ENCODE data around the gene TEKT3.
A peak's percentile ranks its signal among the peaks of the same experiment; 100 is the strongest.

Gene TEKT3

DNA sequence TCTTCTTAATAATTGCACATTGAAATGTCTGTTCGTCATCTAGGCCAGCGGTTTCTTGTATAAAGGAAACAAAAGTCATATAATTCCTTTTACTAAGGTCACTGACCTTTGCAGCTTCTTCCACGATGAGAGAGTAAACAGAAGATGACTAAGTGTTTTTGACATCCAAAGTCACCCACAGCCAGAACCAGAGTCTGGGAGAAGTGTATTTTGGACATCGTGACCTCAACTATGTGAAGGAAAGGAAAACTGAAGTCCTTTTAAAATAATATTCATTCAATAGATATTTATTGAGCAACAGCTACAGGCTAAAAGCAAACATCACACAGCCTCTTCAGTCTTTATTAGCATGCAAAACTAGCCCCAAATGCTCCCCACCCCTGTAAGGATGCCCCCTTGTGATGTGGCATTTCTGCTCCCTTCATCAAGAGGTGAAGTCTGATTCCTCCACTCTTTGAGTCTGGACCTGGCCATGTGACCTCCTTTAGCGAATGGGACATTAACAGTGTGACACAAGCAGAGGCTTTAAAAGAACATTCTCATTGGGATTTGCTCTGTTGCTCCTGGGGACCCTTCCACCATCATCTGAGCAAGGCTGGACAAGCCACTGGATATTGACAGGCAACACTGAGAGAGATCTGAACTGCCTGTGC, 68.1 kb downstream of the TEKT3 start:
- no peak for TF ChIP-seq POLR2A (IDR thresholded peaks at IDR 0.05; ENCODE audit: low read length)
- no peak for TF ChIP-seq GATA1 (IDR thresholded peaks at IDR 0.05; ENCODE audit: low read depth, low read length)
- DNase-seq: peak in 1 of 2 experiments; percentile 18

- TF ChIP-seq GATA1 (IDR thresholded peaks at IDR 0.05; ENCODE audit: low read depth, low read length): no peak
- no peak for TF ChIP-seq POLR2A (IDR thresholded peaks at IDR 0.05; ENCODE audit: low read length)
- DNase-seq: no peak
Measured at GRCh38 chr17:15271741-15272140, 69.7 kb downstream of the TEKT3 start.

GRCh38 chr17:15270628-15271381, 70.6 kb downstream of the TEKT3 start:
- DNase-seq: no peak
- TF ChIP-seq POLR2A (IDR thresholded peaks at IDR 0.05; ENCODE audit: low read length) (no peak), GATA1 (IDR thresholded peaks at IDR 0.05; ENCODE audit: low read depth, low read length) (no peak)

GRCh38 chr17:15269780-15270089, 71.7 kb downstream of the TEKT3 start:
- DNase-seq: no peak
- TF ChIP-seq POLR2A (IDR thresholded peaks at IDR 0.05; ENCODE audit: low read length): no peak
- TF ChIP-seq GATA1 (IDR thresholded peaks at IDR 0.05; ENCODE audit: low read depth, low read length): no peak

- DNase-seq: no peak
- TF ChIP-seq GATA1 (IDR thresholded peaks at IDR 0.05; ENCODE audit: low read depth, low read length) (no peak), POLR2A (IDR thresholded peaks at IDR 0.05; ENCODE audit: low read length) (no peak)
Measured at GRCh38 chr17:15269087-15269779, 72.2 kb downstream of the TEKT3 start.

- no peak for DNase-seq
- no peak for TF ChIP-seq POLR2A (IDR thresholded peaks at IDR 0.05; ENCODE audit: low read length)
- TF ChIP-seq GATA1 (IDR thresholded peaks at IDR 0.05; ENCODE audit: low read depth, low read length): no peak
Measured at GRCh38 chr17:15268461-15268860, 72.9 kb downstream of the TEKT3 start.

GRCh38 chr17:15267996-15268395, 73.4 kb downstream of the TEKT3 start:
- TF ChIP-seq POLR2A (IDR thresholded peaks at IDR 0.05; ENCODE audit: low read length) (no peak), GATA1 (IDR thresholded peaks at IDR 0.05; ENCODE audit: low read depth, low read length) (no peak)
- DNase-seq: no peak

DNA sequence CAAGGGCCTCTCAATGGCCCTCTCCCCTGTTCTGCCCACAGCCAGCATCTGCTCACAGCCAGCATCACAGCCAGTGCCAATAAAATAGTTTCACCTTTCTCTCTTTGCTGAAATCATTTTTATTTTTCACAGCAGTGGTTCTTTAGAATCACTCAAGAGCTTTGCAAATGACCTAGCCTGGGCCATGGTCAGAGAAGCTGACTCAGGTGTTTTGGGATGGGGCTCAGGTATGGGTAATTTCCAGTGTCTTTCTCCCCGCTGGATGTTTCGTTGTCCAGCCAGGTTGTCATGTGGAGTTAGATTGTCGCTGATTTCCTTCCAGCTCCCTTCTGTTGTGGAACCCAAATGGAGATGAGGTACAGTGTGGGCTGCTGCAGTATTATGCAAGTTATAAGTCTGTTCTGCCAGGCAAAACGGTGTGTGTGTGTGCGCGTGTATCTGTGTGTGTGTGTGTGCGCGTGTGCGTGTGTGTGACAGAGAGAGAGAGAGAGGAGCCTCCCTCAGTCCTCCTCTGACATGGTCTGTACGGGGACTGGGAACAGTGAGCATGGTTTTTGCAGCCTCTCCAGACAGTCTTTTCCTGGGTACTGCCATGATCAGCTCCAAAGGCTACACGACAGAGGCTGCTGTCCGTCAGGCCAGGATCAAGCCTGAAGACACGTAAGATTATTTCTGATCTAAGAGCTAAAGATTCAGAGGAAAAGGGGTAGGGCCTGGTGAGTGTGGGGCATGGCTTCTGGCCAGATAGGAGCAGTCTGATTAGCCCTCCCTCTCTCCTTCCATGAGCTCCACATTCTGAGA, 74.9 kb downstream of the TEKT3 start:
- DNase-seq: no peak
- TF ChIP-seq POLR2A (IDR thresholded peaks at IDR 0.05; ENCODE audit: low read length): no peak
- TF ChIP-seq GATA1 (IDR thresholded peaks at IDR 0.05; ENCODE audit: low read depth, low read length): no peak

DNA sequence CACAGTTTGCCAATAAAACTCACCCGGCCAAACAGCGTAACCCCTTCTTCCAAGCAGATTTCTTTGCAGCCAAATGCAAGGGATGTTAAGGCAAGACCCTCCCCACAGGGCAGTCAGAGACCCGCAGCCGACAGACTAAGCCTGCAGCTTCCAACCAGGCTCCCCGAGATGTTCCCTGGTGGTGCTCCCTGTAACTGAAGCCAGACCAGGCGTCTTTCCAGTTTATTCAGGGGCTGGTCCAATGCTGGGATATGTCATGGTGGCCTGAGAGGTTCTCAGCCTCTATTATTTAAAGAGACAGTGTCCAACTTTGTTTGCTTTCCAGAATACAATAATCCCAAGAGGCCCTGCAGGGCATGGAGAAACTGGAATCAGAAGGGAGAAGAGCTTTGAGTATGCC, 76.3 kb downstream of the TEKT3 start, which contains the start of gene PMP22:
Gene PMP22, minus strand, starts transcription at position 196 of the 400 bp plus-strand sequence. CDS start 4,599 bp downstream, outside the sequence.
- TF ChIP-seq POLR2A (IDR thresholded peaks at IDR 0.05; ENCODE audit: low read length) (no peak), GATA1 (IDR thresholded peaks at IDR 0.05; ENCODE audit: low read depth, low read length) (no peak)
- no peak for DNase-seq

DNA sequence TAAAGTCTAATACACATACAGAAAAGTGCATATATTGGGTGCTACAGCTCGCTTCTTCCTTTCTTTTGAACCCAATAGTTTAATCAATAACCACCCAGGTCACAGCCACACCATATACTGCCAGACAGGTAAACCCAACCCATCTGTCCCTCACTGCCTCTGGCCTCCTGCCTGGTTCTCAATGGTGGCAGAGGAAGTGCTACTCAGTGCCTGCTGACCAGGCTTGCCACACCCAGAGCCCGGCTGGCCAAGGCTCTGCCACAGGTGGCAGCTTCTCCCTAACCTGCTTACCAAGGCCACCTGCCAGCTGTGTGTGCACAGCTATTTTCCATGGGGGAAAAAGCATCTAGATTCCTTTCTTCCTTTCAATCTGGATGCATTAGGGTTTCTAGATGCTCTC, 76.9 kb downstream of the TEKT3 start:
- TF ChIP-seq GATA1 (IDR thresholded peaks at IDR 0.05; ENCODE audit: low read depth, low read length) (no peak), POLR2A (IDR thresholded peaks at IDR 0.05; ENCODE audit: low read length) (no peak)
- DNase-seq: no peak

- TF ChIP-seq POLR2A (IDR thresholded peaks at IDR 0.05; ENCODE audit: low read length) (no peak), GATA1 (IDR thresholded peaks at IDR 0.05; ENCODE audit: low read depth, low read length) (no peak)
- DNase-seq: peak in 1 of 2 experiments; percentile 26
Measured at GRCh38 chr17:15263680-15264079, 77.7 kb downstream of the TEKT3 start.

DNA sequence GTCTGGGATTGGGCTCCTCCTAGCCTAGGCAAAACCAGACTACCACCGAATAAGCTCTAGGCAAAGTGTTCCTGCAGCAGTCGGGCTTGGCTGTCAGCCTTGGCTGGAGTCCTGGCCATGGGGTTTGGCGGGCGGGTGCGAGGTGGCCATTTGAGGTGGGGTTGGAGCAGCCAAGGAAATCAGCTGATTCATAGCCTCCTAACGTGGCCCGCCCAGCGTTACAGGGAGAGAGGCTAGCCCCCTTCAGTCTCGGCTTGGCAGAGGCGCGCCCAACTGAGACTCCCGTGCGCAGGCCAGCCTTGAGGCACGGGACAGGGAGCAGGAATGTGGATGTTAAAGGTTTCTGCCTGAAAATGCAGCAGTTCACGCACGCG, 78.2 kb downstream of the TEKT3 start:
- DNase-seq: peak; percentile 69 to 80
- TF ChIP-seq GATA1 (IDR thresholded peaks at IDR 0.05; ENCODE audit: low read depth, low read length): no peak
- TF ChIP-seq POLR2A (IDR thresholded peaks at IDR 0.05; ENCODE audit: low read length): no peak

- peak; percentile 91 for TF ChIP-seq POLR2A (IDR thresholded peaks at IDR 0.05; ENCODE audit: low read length)
- TF ChIP-seq GATA1 (IDR thresholded peaks at IDR 0.05; ENCODE audit: low read depth, low read length): no peak
- peak; percentile 82 to 88 for DNase-seq
Measured at GRCh38 chr17:15262291-15263205, 78.8 kb downstream of the TEKT3 start.

Data from erythroblast (primary cell).